NCI-H774 (cell line): ENCODE data around the gene GBE1.
A peak's percentile ranks its signal among the peaks of the same experiment; 100 is the strongest.
"Not testable (repeated sequence)": the region's sequence is repeated elsewhere in the genome, so short reads cannot be mapped to it uniquely, and the experiment has no call there.

ENCODE experiments used
- DNase-seq: peaks from one replicate; lab custom pipeline; 2025; lab: John Stamatoyannopoulos, UW

The GBE1 gene

GRCh38 chr3:81531263-81531662 lies 230.2 kb downstream of the GBE1 start:
- DNase-seq: no peak

DNA sequence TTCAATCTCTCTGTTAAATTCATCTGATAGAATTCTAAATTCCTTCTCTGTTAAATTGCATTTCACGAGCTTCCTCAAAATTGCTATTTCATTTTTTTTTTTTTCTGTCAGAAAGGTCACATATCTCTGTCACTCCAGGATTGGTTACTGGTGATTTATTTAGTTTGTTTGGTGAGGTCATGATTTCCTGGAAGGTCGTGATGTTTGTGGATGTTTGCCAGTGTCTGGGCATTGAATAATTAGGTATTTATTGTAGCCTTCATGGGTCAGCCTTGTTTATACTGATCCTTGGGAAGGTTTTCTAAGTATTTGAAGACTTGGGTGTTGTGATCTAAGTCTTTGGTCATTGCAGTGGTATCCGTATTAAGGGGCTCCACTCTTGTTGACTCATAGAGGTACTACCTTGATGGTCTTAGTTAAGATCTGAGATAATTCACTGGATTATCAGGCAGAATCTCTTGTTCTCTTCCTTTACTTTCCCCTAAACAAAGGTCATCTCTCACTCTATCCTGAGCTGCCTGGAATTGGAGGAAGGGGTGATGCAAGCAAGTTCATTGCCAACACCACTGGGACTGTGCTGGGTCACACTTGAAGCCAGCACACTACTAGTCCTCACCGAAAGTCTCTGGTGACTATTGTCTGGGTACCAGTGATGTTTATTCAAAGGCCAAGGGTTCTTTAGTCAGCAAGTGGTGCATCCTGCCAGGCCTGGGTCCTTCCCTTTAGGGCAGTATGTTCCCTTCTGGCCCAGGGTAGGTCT lies 231.1 kb downstream of the GBE1 start:
- DNase-seq: no peak

DNA sequence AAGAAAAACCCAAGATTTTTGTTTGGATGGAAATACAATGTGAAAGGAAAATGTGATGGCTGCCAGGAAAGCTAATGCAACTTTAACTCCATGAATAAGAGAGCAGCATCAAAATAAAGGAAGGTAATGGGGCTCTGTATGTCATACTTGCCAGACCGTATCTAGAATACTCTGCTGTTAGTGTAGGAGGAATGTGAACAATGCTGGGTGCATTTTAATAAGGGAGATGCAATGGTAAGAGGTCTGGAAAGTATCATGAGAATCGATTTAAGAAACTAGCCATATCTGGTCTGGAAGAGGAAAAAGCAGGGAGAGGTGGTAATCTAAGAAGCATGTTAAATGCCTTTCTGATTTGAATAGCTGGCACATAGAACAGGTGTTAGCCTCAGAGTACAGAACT lies 239.6 kb downstream of the GBE1 start:
- no peak for DNase-seq

DNA sequence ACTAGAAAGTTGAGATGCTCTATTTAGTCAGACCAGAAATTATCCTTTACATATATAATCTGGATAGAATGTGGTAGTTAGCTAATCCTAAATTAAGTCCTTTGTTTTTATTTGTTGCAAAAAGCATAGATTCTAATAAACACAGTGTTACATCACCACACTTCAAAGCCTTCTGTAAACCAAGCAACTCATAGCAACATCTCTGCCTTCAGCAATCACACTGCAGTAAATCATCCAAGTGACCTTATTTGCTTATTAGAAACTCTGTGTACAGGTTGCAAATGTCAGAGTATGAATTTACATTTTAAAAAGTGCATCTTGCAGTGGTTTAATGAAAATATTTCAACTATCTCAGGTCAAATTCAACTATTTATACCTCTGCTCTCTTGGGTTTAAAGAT lies 242.5 kb downstream of the GBE1 start:
- no peak for DNase-seq

GRCh38 chr3:81516042-81516441 lies 245.4 kb downstream of the GBE1 start:
- no peak for DNase-seq

- DNase-seq: no peak
Observed at GRCh38 chr3:81513591-81513990, 247.9 kb downstream of the GBE1 start.

GRCh38 chr3:81503026-81503425 lies 258.4 kb downstream of the GBE1 start:
- DNase-seq: no peak

- no peak for DNase-seq
Observed at GRCh38 chr3:81502236-81502635, 259.2 kb downstream of the GBE1 start.

- DNase-seq: no peak
Observed at GRCh38 chr3:81500039-81500438, 261.4 kb downstream of the GBE1 start.

GRCh38 chr3:81497572-81498251 lies 263.7 kb downstream of the GBE1 start:
- no peak for DNase-seq

- DNase-seq: no peak
Observed at GRCh38 chr3:81496407-81497104, 264.9 kb downstream of the GBE1 start.

- not testable (repeated sequence) for DNase-seq
Observed at GRCh38 chr3:81492471-81492870, 269.0 kb downstream of the GBE1 start.

DNA sequence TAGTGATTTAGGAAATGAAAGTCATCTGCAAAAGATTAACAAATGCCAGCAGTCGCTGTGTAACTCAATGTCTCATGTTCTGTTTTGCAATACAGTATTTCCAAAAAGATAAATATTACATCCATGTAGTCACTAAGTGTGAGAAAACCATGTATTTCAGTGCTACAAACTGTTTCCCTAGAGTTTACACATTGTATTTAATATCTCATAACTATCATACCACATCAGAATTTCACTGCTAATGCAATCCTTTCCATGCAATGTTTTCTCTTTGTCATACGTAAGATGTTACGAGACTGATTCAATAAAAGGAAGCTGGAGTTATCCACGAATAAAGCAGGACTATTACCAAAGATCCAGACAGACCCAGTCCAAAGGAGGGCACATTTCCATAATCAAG lies 269.4 kb downstream of the GBE1 start:
- no peak for DNase-seq

DNA sequence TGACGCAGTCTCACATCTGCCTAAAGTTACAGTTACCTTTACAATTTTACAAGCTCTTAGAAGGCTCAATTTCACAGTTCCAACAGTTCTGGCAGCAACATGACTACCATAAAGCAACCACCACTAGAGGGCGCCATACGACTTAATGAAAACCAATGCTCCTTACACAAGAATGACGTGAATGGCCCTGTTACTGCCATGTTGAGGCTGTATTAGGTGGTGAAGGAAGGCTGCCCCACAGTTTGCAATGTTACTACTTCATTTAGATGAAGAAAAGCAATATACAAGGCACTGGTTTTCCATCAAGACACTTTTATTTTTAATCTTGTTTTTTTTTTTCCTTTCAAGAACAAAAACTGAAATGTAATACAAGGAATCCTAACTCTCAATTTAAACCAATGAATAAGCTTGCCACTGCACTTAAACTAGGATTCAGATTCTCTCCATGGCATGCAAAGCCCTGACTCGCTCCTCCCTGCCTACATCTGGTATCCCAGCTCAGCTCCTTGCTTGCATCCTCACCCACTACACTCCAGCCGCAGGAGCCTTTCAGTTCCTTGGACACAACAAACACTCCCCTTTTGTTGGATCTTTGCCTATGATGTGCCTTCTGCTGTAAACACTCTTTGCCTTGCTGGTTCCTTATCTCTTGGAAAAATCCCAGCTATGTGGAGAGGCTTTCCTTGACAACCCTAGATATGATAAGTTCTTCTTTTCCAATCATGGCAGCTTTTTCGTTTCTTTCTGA lies 270.7 kb downstream of the GBE1 start:
- DNase-seq: peak; percentile 22

DNA sequence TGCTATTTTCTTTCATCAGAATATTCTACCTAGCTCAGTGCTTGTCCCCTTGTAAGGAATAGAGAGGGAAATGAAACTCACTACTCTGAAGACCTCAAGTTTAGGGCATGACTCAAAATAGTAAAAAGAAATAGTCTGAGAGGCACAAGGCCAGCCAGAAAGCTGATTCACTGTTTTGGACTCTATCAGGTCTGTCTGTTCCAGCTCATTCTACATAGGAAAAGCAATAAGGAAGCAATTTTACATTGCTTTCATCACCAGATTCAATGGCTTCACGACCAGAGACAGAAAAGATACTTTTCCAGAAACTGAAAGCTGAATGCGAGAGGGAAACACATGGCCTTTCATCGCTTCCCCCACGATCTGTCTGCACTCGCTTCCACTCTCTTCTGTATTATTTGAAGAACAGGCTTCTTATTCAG lies 276.0 kb downstream of the GBE1 start:
- DNase-seq: no peak

DNA sequence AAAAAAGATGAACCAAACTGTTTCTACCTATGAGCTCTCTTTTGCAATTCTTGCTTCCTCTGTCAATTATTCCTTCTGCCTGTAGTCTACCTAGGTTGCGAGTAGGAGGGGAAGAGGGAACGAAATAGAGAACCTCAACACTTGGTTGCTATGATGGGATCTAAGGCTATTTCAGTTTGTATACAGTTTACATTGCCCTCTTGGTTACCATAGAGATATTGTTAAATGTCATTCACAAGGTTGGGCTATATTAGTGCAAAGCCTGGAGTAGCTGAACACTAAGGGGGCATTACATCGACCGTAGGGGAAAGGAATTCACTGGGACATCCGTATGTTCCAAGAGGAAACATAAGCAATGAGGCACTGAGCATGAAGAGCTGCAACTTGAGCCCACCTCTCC lies 276.9 kb downstream of the GBE1 start:
- DNase-seq: no peak

DNA sequence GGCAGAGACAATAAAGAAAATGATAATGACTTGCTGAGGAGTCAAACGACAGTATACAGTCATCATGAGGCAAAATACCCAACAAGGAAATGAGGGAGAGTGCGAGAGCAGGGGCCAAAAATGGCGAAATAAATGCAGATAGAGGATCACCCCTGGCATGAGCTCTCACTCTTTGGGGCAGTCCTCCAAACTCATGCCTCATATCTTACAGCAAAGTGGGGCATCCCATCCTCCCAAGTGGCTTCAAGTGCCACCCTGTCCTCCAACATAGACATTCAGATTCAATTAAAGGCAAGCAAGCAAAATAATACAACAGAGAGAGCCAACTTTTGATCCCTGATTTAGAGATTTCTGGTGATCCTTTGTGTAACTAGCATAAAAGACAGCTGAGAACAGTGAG lies 278.4 kb downstream of the GBE1 start:
- DNase-seq: no peak

DNA sequence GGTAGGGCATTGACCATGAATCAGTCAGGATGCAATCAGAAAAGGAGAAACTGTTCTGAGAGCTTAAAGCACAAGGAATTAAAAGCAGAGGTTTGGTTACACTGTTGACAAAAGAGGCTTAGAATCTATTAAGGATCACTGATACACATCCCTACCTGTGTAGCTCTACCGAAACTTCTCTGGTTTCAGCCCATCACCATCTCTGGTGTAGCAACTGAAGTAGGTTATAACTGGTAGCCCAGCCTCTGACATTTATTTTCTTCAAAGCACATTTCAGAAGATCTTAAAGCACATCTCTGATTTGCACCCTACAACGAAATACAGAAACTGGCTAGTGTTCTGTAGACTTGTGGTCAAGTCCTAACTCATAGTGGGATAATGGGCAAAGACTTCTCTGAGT lies 283.7 kb downstream of the GBE1 start:
- no peak for DNase-seq

DNA sequence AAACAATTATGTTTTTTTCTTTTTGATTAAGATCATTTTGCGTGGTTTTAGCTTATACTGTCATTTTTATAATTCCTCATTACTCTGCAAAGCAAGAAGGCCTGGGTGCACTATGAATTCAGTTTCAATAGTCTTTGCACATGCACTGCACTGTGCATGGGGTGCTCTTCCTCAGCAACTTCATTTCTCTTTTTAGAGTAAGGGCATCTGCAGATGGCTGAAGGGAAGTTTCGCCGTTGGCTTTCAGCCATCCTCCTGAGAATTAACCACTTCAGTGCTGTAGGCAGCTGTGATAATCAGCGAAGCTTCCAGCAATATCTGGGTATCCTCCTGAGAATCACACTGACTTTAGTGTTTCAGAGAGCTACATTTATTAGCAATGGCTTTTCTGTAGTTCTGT lies 284.8 kb downstream of the GBE1 start:
- no peak for DNase-seq

DNA sequence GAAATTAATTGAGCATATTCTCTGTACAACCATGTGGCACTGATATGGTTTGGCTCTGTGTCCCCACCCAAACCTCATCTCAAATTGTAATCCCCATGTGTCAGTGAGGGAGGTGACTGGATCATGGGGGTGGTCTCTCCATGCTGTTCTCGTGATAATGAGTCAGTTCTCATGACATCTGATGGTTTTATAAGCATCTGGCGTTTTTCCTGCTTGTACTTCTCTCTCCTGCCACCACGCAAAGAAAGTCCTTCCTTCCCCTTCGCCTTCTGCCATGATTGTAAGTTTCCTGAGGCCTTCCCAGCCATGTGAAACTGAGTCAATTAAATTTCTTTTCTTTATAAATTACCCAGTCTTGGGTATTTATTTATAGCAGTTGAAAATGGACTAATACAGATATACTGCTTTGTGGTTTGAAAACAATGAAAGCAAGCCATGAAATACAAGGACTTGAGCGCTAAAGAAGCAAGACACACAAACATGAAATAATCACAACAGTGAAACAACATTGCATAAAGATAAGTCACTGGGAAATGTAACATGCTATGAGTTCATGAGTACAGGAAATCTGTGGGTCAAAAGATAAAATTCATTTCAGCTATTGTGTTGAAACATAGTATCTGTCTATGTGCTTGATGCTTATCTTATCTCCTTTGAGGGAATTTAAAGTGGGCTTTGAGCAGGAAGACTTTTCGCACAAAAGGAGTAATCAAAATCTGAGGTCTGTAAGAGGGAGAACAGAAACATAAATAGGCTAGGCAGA lies 288.7 kb downstream of the GBE1 start:
- no peak for DNase-seq

DNA sequence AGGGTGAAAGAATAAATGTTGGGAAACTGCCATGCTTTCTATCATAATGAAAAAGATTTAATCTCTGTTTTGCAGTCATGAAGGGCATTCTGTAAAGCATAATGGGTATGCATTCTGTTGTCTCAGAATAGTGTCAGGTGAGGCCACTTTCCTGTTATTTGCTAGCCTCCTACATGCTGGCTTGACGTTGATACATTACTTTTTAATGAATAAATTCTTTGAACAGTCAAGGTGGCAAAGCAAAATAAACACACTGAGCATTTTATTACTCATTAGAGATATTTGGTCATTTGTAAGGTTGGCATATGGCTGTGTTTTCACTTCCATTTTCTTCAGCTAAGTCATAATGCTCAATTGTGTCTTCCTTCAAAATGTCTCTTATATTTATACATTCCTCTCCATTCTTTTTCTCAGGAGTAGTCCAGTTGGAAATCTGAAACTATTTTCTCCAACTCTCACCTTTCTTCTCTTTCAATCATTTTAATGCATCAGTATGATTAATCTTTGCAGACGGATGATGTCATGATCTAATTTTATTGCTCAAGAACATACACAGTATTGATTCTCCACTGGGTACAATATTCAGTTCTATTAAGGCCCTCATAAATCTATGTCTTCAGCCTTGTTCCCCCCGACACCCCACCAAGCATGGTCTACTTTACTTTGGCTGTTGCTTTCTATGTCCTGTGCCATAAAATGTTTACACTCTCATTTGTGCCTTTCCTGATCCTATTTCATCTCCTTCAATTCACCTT lies 290.7 kb downstream of the GBE1 start:
- no peak for DNase-seq
